Jurkat, Clone E6-1 (cell line): Measurements from ENCODE around the gene SMARCC1.

Source experiments
- DNase-seq: peaks from one replicate; pipeline ENCODE4 v3.0.0-alpha.2; 2011; ENCODE audit warnings: low read depth, low spot score
- H3K4me3 ChIP-seq: 2 replicates; pipeline ENCODE4 v1.5.1; 2011; ENCODE audit warnings: mild to moderate bottlenecking, low read length, control low read depth, moderate library complexity

Gene SMARCC1

DNA sequence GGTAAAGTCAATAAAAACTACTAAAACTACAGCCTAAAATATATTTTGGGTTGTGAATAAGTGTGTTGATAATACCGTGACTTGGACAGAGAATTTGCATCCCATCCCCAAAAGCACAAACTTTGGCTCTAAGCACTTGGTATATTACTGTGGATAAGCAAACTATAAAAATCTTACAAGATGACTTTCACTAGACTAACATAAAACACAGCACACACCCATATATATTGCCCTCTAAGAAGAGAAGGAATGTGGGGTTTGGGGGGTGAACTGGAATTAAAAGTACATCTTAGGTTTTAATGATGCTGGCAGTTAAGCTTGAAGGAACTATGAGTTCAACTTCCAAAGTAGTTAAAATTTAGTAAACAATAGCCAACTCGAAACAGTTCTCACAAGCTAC is 174.4 kb downstream of the SMARCC1 start:
- no peak overlapping the region for H3K4me3 ChIP-seq

DNA sequence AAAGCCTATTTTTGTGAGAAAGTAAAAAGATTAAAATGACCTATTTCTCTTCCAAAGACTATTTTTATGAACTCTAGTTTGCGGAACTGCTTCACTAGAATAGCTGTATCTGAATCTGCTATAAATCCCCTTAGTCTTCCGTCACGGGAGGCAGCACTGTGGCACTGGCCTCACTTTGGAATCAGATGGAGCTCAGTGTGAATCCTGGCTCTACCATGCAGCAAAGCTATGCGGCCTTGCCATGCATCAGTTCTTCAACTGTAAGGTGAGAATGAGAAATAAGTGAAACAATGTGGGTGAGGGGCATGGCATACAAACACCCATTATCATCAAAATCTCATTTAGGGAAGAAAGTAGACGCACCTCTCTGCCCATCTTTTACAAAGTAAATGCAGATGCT is 175.5 kb downstream of the SMARCC1 start:
- DNase-seq = no peak
- H3K4me3 ChIP-seq = no peak overlapping the region

More for the DNA sequence above, 174.4 kb downstream of the SMARCC1 start:
- no peak for DNase-seq

DNA sequence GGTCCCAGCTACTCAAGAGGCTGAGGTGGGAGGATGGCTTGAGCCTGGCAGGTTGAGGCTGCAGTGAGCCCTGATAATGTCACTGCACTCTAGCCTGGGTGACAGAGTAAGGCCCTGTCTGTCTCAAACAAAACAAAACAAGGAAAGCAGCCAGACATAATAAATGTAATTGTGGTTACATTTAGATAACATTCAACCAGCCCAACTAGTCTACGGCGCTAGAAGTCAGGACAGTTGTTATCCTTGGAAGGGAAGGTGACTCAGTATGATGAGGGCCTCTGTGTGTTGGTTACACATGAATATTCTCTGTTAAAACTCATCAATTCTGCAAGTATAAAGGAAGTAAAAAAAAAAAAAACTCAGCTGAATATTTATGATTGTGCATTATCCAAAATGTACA is 176.0 kb downstream of the SMARCC1 start:
- DNase-seq = no peak
- H3K4me3 ChIP-seq = no peak overlapping the region

DNA sequence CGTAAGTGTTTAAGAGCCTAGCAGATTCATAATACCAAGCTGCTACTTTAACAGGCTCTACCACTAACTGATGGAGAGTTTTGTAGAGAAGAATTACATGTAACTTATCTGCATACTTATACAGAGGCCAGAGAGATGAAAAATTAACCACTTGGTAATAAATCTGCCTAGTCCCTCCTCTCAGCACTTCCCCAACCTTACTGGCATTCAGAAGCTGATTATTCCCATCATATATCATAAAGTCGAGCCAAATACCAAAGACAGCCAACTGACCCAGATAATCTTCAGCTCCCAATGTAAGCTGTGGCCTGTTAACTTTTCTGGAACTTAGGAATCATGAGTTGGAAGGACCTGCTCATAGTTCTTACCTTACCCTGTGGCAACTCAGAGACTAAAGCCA is 177.5 kb downstream of the SMARCC1 start:
- H3K4me3 ChIP-seq = no peak overlapping the region
- no peak for DNase-seq

DNA sequence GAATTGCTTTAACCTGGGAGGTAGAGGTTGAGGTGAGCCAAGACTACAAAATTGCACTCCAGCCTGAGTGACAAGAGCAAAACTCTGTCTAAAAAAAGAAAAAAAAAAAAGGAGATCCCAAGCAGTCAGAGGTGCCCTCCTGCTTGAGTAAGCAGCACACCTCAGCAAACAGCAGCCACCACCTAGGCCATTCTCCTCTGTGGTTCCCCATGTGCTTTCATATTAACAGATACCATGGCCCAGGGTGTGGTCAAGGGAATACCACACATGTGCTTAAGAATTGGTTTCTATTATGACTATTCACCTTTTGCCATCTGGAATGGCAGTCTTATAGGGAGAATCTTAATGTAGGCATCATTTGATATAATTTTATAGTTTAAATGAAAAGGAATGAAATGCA is 178.4 kb downstream of the SMARCC1 start:
- no peak for DNase-seq
- no peak overlapping the region for H3K4me3 ChIP-seq

DNA sequence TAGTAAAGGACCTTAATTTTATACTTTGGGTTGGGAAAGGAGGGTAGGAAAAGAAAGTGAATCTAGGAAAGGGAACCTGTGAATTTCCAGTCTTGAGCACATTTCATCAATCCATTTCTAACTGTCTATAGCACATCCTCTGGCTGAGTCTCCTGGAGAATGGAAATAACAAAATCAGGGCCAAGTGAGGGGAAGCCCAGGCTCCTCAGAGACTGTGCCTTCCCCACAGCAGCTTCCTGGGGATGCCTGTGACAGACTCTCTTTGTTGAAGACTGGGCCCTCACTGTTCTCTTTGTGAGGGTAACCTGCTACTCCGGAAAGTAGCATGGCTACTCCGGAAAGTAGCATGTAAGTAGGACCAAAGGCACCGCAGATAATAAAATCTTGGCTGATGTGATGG is 180.4 kb downstream of the SMARCC1 start:
- no peak for DNase-seq
- H3K4me3 ChIP-seq = no peak overlapping the region

DNA sequence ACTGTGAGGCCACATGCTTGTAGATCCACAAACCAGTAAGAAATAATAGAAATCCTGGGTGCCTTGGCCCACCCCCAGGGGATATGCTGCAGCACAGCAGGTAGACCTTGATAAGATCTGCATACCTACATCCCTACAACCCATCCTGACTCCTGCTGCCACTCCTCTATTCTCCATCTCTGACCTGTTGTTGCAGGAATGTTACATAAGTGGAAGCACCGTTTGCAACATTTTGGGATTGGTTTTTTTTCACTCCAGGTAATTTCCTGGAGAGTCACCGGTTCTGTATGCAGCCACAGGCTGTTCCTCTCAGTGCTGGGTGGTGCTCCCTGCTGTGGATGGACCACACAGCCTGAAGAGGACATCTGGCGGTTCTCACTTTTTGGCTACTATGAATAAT is 186.9 kb downstream of the SMARCC1 start:
- DNase-seq = no peak
- H3K4me3 ChIP-seq = no peak overlapping the region

DNA sequence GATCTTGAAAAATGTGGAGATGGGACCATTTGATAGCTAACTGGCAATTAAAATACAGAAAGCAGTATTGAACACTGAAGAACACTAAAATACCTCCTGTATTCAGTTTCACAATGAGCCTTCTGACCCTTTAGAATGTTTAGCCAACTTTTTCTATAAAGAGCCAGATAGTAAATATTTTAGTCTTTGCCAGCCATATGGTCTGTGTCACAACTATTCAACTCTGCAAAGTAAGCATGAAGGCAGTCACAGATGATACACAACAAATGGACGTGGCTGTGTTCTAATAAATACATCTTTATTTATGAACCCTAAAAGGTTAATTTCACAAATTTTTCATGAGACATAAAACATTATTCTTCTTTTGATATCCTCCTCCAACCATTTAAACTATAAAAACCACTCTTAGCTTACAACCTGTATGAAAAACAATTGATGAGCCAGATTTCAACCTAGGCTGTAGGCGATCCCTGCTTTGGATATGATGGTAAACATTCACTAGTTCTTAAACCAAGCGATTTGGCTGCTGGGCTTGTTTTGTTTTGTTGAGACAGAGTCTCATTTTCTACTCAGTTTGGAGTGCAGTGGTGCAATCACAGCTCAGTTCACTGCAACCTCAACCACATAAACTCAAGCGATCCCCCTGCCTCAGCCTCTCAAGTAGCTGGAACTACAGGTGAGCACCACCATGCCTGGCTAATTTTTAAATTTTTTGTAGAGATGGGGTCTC is 189.5 kb downstream of the SMARCC1 start:
- H3K4me3 ChIP-seq = no peak overlapping the region
- no peak for DNase-seq

DNA sequence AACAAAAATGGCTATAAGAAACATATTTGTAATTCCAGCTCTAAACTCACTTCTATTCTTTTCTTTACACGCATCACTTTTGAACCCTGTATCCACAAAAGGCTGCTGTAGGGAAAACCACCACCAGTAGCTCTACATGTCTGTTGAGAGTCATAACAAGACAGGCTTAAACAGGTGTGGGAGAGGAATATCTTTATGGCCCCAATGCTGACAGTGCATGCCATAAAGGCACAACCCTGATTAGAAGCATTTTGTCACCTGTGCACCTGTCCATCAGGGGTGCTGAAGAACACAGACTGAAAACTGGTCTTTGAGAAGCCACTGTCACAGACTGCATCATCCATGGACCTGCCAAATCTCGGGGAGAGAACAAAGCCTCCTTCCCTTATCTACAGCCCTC is 191.5 kb downstream of the SMARCC1 start:
- H3K4me3 ChIP-seq = no peak overlapping the region
- no peak for DNase-seq

DNA sequence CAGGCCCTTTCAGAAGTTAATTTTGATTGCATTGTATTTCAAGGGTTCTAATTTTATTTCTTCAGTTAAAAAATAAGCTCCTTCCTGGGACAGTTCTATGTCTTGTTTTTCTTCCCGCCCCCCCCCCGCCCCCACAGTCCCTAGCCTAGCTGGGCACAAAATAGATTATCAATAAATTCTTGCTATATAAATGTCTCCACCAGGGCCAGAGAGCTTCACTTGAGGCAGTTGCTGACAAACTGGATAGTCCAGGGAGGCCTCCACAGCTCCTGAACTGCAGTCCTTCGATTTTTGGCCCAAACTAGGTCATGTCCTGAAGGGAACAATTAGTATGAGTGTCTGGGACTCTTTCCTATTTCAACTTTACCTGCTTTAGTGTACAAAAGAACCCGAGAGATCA is 193.1 kb downstream of the SMARCC1 start:
- no peak for DNase-seq

DNA sequence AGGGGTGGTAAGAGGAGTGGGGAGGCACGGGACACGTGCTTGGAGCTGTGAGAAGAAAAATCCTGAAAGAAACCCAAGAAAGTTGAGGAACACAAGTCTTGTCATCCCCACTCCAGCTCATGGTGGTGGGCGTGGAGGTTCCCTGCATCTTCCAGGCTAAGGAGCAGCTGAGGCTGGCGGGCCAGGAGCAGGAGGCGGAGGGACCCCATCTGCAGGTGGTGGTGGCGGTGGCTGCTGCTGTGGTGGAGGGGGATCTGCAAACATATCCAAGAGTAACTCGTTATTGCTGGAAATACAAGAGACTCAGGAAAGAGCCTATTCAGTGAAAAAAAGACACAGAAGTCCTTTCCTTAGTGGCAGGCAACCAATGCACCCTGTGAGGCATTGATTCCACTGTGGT is 193.6 kb downstream of the SMARCC1 start:
- DNase-seq = no peak
- no peak overlapping the region for H3K4me3 ChIP-seq

More for the DNA sequence above, 193.1 kb downstream of the SMARCC1 start:
- H3K4me3 ChIP-seq = no peak overlapping the region

DNA sequence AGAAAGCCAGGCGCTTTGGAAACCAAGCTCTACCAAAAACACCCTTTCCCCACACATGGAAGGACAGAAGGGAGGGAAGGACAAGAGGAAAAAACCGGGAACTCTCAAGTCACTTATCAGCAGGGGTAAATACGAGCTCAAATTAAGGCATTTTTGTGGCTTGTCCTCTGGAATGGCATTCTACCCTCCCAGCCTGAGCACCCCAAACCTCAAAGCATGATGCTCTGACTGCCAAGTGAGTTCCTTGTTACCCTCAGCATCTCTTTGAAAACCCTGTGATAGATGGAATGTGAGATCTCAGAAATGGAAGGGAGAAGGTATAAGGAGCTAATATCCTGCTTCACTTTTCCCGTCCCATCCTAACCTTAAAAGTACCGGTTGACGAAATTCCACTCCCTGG is 194.9 kb downstream of the SMARCC1 start:
- no peak overlapping the region for H3K4me3 ChIP-seq
- no peak for DNase-seq

DNA sequence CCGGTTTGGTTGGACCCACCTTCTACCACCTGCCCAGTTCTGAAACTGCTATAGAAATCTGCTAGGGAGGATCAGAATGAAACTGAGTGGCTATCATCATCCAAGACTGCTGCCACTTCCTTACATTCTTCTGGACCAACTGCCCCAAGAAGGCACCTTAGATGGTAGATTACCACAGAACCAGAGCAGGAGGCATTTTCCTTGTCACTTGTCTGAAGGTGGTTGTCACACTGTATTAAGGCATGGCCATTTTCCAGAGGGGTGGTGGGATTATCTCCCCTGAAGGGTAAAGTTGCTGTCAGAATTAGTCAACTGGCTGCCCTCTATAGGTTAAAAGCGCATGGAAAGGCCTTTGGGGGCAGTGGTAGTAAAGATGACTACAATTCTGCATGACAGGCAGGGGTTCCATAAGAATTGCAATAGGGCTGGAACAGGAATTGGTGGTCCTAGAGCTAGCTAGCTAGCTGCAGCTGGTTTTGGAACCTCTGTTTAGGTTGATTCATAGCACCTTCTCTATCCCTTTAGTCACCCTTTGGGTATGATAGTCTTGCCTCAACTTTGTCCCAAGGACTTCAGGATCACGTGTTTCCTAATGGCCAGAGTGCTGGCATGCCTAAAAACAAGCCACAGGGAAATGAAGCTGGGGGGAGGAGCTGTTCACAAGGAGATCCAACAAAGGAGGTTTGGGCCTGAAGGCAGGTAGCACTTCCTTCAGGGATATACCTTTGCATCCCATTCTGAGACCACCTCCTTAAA is 198.2 kb downstream of the SMARCC1 start:
- H3K4me3 ChIP-seq = no peak overlapping the region
- DNase-seq = no peak

DNA sequence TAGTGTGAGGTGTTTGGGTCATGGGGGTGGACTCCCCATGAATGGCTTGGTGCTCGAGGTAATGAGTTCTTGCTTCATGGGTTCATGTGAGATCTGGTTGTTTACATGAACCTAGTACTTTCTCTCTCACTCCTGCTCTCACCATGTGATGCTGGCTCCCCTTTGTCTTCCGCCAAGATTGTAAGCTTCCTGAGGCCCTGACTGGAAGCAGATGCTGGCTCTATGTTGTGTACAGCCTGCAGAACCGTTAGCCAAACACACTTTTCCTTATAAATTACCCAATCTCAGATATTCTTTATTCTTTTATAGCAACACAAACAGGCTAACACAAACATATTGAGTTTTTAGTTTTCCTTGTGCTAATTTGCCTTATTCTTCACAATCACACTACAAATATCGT is 199.9 kb downstream of the SMARCC1 start:
- H3K4me3 ChIP-seq = no peak overlapping the region
- DNase-seq = no peak

DNA sequence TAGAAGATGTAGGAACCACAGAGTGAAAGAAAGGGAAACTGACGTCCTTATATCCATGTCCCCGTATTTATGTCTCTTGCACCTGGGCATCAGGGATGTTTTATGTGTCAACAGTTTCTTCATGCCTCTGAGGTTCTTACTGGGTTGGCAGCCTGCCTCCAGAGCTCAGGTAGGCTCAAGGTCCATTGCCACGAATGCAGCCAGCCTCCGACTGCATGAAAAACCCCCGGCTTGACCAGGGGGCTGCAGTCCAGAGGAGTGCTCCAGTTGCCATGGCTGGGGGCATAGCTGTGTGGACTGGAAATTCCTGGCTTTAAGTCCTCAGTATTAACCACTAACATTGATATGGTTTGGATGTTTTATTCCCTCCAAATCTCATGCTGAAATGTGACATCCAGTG is 200.3 kb downstream of the SMARCC1 start:
- no peak overlapping the region for H3K4me3 ChIP-seq
- DNase-seq = no peak

DNA sequence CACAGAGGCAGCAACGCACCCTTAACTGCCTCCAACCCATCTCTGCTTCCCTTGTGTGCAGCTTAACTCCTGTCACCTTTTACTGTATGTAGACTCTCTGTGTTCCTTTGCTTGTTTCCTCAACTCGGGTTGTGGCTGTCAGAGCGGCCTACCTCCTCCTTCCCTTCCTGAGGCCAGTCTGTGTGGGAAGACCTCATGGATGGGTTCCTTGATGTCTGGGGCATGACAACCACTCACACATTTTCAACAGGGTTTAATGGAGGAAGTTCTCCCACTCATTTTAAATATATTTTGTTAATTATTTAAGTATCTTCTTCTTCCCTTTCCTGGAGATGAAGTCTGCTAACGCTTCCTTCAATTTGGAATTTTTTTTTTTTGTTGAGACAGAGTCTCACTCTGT is 201.2 kb downstream of the SMARCC1 start:
- H3K4me3 ChIP-seq = no peak overlapping the region
- no peak for DNase-seq

DNA sequence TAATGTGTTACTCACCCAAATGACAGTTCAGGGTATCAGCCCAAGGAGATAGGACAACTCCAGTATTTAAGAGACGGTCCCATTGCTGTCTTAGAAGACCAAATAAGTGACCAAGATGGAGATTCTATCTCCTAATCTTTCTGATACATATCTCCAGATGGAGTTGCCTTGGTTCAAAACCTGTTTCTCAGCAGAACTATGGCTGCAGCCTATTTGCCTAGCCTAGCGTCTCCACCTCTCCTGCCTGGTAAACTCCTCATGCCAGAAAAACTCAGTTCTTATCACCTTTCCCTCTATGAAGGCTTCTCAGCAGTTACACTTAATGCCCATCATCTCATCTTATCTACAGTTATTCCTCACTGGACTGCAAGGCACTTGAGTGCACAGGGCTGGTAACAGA is 201.8 kb downstream of the SMARCC1 start:
- no peak overlapping the region for H3K4me3 ChIP-seq
- no peak for DNase-seq

DNA sequence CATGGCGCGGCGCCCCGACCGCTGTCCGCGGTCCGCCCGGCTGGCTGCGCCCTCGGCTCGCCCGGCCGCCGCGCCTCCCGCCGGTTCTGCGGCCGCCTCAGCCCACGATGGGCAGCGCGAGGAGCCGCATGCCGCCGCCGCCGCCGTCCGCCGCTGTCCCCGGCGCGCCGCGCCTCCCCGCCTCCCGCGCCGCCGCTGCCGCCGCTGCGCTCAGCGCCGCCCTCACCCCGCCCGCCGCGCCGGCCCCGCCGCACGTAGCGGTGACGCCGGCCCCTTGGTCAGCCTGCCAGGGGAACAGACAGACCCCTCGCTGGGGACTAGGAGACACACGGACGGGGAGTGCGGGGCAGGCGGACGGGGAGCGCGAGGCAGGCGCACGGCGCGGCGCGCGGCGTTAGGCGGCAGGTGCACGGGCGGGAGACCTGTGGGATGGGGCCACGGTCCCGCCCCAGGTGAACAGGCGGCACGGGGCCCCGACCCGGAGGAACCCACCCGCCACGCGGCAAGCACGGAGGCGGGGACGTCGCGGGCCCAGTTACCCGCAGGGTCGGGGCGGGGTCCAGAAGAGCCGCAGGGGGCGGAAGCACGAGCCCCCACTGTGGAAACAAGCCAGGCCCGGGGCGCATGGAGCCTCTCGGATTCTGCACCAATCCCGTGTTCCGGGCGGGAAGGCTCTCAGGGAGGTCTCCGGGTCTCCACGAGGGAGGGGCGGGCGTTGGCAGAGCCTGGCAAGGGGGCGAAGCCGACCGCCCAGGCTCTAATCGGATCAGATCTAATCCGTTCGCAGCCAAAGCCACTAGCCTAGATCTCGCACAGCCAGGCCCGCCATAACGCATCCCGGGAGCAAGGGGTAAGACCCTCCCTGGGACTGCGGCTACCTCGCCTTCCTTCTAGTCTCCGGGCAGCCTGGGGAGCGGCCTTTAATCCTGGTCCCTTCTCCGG is 202.7 kb downstream of the SMARCC1 start, which contains the start of gene CSPG5:
TSS of gene CSPG5 (minus strand) at position 175 of the 942 bp plus-strand sequence. CDS start at position 3, 172 bp downstream.
- no peak for DNase-seq
- peak within 1 kb of the TSS; percentile 47 for H3K4me3 ChIP-seq

DNA sequence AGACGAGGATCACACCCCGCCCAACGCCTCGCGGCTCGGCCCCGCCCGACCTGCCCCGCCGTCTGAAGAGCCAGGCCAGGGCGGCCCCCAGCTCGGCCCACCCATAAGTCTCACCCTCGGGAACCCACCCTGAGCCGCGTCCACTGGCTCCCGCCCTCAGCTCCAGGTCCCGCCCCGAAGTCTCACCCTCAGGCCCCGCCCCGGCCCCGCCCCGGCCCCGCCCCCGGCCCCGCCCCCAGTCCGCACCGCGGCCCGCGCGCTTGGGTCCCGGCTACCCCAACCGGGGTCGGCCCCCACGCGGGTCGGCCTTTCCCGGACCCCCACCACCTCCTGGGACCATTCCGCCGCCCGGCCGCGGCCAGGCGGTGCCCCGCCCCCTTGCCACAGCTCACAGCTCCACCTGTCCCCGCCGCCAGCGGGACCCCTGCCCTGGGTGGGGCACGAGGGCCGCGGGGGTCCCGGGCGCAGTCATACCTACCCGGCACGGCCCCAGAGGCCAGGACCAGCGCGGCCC is 203.5 kb downstream of the SMARCC1 start:
- peak overlapping the region; percentile 47 for H3K4me3 ChIP-seq
- DNase-seq = no peak
